Testis (tissue), 3 donors: ENCODE measurements around the gene F8. TPM values are rescaled to one million over a fixed set of nuclear protein-coding genes. Genes with fewer than 3 reads are reported as not detected.
A peak's percentile ranks its signal among the peaks of the same experiment; 100 is the strongest.

ENCODE experiments used
- DNase-seq: peaks from one replicate; pipeline ENCODE4 v3.0.0-alpha.2; 2019
- H3K27ac ChIP-seq, 2 donors: fragments of 200-600 bp; sonication (generic); one replicate each; pipeline ENCODE4 v1.5.1; 2019
- H3K27me3 ChIP-seq: fragments of 200-600 bp; sonication (generic); one replicate; pipeline ENCODE4 v1.5.1; 2019
- H3K36me3 ChIP-seq: fragments of 200-600 bp; sonication (generic); one replicate; pipeline ENCODE4 v1.5.1; 2017; ENCODE audit warnings: low read depth; ENCODE audit errors: missing control alignments
- H3K4me1 ChIP-seq: fragments of 200-600 bp; sonication (generic); one replicate; pipeline ENCODE4 v1.5.1; 2019
- H3K4me3 ChIP-seq, 2 donors: fragments of 200-600 bp; sonication (generic); one replicate each; pipeline ENCODE4 v1.5.1; 2017 to 2019
- H3K9me3 ChIP-seq: fragments of 200-600 bp; sonication (generic); one replicate; pipeline ENCODE4 v1.5.1; 2017
- CTCF ChIP-seq, 3 experiments: fragments of 450-650 bp in 2 of 3; fragments of 200-600 bp in 1 of 3; sonication (generic) in 1 of 3; IDR thresholded peaks; one replicate each; pipeline ENCODE4 v1.5.1; 2016 to 2019; ENCODE audit warnings: antibody characterized with exemption in 3 of 3, mild to moderate bottlenecking in 2 of 3, moderate library complexity in 1 of 3
- POLR2A ChIP-seq: fragments of 450-650 bp; IDR thresholded peaks from one replicate; pipeline ENCODE4 v1.6.1; 2017; ENCODE audit warnings: antibody characterized with exemption, mild to moderate bottlenecking, moderate library complexity
- WGBS, 2 donors: methylation state at CpG; one replicate each; pipeline ENCODE4 v1.1.5; 2018; 5-methylcytosine and 5-hydroxymethylcytosine counted together
- intact Hi-C: fragments of 100-400 bp; cut with DNase I; formaldehyde crosslinking; loops from one replicate; pipeline ENCODE4 v1.15.1; 2023; ENCODE audit warnings: low total_unique reads
- polyA plus RNA-seq: library from polyadenylated mRNA; stranded (reverse); fragments of 350-450 nt; fragmentation: Illumina TruSeq; extraction: RNeasy Lipid Tissue Mini Kit (QIAGEN cat#74804); gene quantifications from one replicate; pipeline ENCODE4 v1.2.3, GENCODE V29; 2014; ENCODE audit warnings: low read depth, low replicate concordance; ENCODE audit not compliant: insufficient read depth
- total RNA-seq, 2 donors: library from RNA; depleted of rRNA; stranded (reverse); fragments of >200 nt; gene quantifications; one replicate each; pipeline ENCODE4 v1.2.3, GENCODE V29; 2016

Gene F8
- total and polyA plus RNA-seq, 3 donors from 2014 or later: 18.0 to 35.2 (median 25.0) TPM

- no peak overlapping the region for H3K4me3 ChIP-seq
Observed at GRCh38 chrX:154991476-154991875, 31.0 kb downstream of the F8 start.

GRCh38 chrX:154991039-154991438, 31.5 kb downstream of the F8 start:
- no peak for DNase-seq
- WGBS, 2 donors: 41 to 71% methylated on average over 3 of the region's 3 CpGs
- H3K4me1 ChIP-seq: no peaks in the 10 kb centered on the region
- H3K9me3 ChIP-seq: no peaks in the 10 kb centered on the region
- H3K4me3 ChIP-seq: no peak overlapping the region
- TF ChIP-seq POLR2A: no peak
- TF ChIP-seq CTCF (IDR thresholded peaks at IDR 0.05): no peak
- no peaks in the 10 kb centered on the region for H3K27me3 ChIP-seq
- H3K27ac ChIP-seq: no peak overlapping the region
- H3K36me3 ChIP-seq: no peaks in the 10 kb centered on the region
- intact Hi-C loops: no loop called here

More at GRCh38 chrX:154991476-154991875, 31.0 kb downstream of the F8 start:
- no peak for TF ChIP-seq CTCF (IDR thresholded peaks at IDR 0.05)
- no peak for TF ChIP-seq POLR2A
- H3K36me3 ChIP-seq: no peaks in the 10 kb centered on the region
- no peaks in the 10 kb centered on the region for H3K9me3 ChIP-seq
- intact Hi-C loops: no loop called here
- no peaks in the 10 kb centered on the region for H3K27me3 ChIP-seq
- WGBS, 2 donors: 92 to 100% methylated on average over 1 of the region's 1 CpG
- H3K27ac ChIP-seq: no peak overlapping the region
- H3K4me1 ChIP-seq: no peaks in the 10 kb centered on the region
- DNase-seq: no peak

- H3K4me3 ChIP-seq: no peak overlapping the region
- H3K4me1 ChIP-seq: no peaks in the 10 kb centered on the region
- no peak overlapping the region for H3K27ac ChIP-seq
- no peak for DNase-seq
- H3K9me3 ChIP-seq: no peaks in the 10 kb centered on the region
- intact Hi-C loops: no loop called here
- no peaks in the 10 kb centered on the region for H3K36me3 ChIP-seq
- no peak for TF ChIP-seq POLR2A
- no peak for TF ChIP-seq CTCF (IDR thresholded peaks at IDR 0.05)
- WGBS, 2 donors: 91 to 100% methylated on average over 3 of the region's 3 CpGs
- no peaks in the 10 kb centered on the region for H3K27me3 ChIP-seq
Observed at GRCh38 chrX:154990496-154990895, 32.0 kb downstream of the F8 start.

- DNase-seq: no peak
- no peak for TF ChIP-seq CTCF (IDR thresholded peaks at IDR 0.05)
- no peak for TF ChIP-seq POLR2A
- no peaks in the 10 kb centered on the region for H3K27me3 ChIP-seq
- intact Hi-C loops: no loop called here
- no peaks in the 10 kb centered on the region for H3K9me3 ChIP-seq
- 70 to 78% methylated on average over 3 of the region's 3 CpGs for WGBS, 2 donors
- peak overlapping the region; percentile 36 to 39 for H3K27ac ChIP-seq
- H3K4me1 ChIP-seq: no peaks in the 10 kb centered on the region
- H3K36me3 ChIP-seq: no peaks in the 10 kb centered on the region
- H3K4me3 ChIP-seq: no peak overlapping the region
Observed at GRCh38 chrX:154988719-154989118, 33.8 kb downstream of the F8 start.

- TF ChIP-seq POLR2A: no peak
- no peak for TF ChIP-seq CTCF (IDR thresholded peaks at IDR 0.05)
- intact Hi-C loops: no loop called here
- WGBS, 2 donors: 38 to 61% methylated on average over 3 of the region's 3 CpGs
Observed at GRCh38 chrX:154987940-154988339, 34.6 kb downstream of the F8 start.

More at GRCh38 chrX:154987940-154988339, 34.6 kb downstream of the F8 start:
- Histone ChIP-seq H3K27ac (peak overlapping the region; percentile 21 to 36), H3K4me1 (no peaks in the 10 kb centered on the region), H3K27me3 (no peaks in the 10 kb centered on the region), H3K4me3 (no peak overlapping the region), H3K9me3 (no peaks in the 10 kb centered on the region), H3K36me3 (no peaks in the 10 kb centered on the region)
- peak; percentile 13 for DNase-seq
